ENCODE results near the gene TRMT44.

DNA sequence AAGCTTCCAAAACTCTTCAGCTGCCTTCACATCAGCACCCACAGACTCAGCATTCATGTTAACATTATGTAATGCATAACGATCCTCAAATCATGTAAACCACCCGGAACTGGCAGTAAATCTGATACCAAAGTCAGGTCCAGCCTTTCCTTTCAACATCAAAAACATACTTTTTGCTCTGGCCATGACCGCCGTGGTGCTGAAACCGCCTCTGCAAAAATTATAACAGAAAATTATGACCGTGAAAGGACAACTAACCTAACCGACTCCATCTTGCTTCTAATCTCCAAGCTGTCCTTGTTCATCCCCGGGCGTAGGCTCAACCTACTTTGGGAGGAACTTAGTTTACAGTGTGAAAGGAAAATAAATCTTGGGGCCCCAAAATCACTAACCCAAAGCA lies 51.6 kb downstream of the TRMT44 start:
- TF ChIP-seq EZH2phosphoT487 (IDR thresholded peaks at IDR 0.05; ENCODE audit: borderline replicate concordance, low read length): no peak
- TF ChIP-seq, protein P1, sequence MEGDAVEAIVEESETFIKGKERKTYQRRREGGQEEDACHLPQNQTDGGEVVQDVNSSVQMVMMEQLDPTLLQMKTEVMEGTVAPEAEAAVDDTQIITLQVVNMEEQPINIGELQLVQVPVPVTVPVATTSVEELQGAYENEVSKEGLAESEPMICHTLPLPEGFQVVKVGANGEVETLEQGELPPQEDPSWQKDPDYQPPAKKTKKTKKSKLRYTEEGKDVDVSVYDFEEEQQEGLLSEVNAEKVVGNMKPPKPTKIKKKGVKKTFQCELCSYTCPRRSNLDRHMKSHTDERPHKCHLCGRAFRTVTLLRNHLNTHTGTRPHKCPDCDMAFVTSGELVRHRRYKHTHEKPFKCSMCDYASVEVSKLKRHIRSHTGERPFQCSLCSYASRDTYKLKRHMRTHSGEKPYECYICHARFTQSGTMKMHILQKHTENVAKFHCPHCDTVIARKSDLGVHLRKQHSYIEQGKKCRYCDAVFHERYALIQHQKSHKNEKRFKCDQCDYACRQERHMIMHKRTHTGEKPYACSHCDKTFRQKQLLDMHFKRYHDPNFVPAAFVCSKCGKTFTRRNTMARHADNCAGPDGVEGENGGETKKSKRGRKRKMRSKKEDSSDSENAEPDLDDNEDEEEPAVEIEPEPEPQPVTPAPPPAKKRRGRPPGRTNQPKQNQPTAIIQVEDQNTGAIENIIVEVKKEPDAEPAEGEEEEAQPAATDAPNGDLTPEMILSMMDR (conservative IDR thresholded peaks at IDR 0.05; ENCODE audit: low read depth, low read length): no peak

All from PC-3 (cell line).